GM23248 (cell line): ENCODE results near the gene CD74. TPM values are rescaled to one million over a fixed set of nuclear protein-coding genes. Genes with fewer than 3 reads are reported as not detected.

Source experiments
- DNase-seq: peaks from one replicate; pipeline ENCODE4 v3.0.0-alpha.2; 2015
- H2AFZ ChIP-seq: fragments of 200-600 bp; sonication (generic); 2 replicates; pipeline ENCODE4 v1.6.1; 2016; ENCODE audit warnings: antibody characterized with exemption
- H3F3A ChIP-seq: fragments of 200-600 bp; sonication (generic); 2 replicates; pipeline ENCODE4 v1.6.1; 2016; ENCODE audit warnings: mild to moderate bottlenecking, antibody characterized with exemption, mixed run types; ENCODE audit not compliant: insufficient read depth
- H3K27ac ChIP-seq: fragments of 200-600 bp; sonication (generic); 2 replicates; pipeline ENCODE4 v1.5.1; 2016; ENCODE audit warnings: mild to moderate bottlenecking
- H3K27me3 ChIP-seq: fragments of 200-600 bp; sonication (generic); replicated peaks from 2 replicates; pipeline ENCODE4 v1.6.1; 2016; ENCODE audit warnings: mild to moderate bottlenecking; ENCODE audit not compliant: insufficient read depth
- H3K36me3 ChIP-seq: fragments of 200-600 bp; sonication (generic); 2 replicates; pipeline ENCODE4 v1.6.1; 2016; ENCODE audit warnings: low read depth, mild to moderate bottlenecking
- H3K4me1 ChIP-seq: fragments of 200-600 bp; sonication (generic); 2 replicates; pipeline ENCODE4 v1.6.1; 2016; ENCODE audit warnings: mild to moderate bottlenecking; ENCODE audit not compliant: insufficient read depth
- H3K4me2 ChIP-seq: fragments of 200-600 bp; sonication (generic); one replicate; pipeline ENCODE4 v1.6.1; 2016; ENCODE audit warnings: mild to moderate bottlenecking; ENCODE audit not compliant: unreplicated experiment
- H3K4me3 ChIP-seq: fragments of 200-600 bp; sonication (generic); 2 replicates; pipeline ENCODE4 v1.5.1; 2016; ENCODE audit warnings: mild to moderate bottlenecking
- H3K79me2 ChIP-seq: fragments of 200-600 bp; sonication (generic); 2 replicates; pipeline ENCODE4 v1.6.1; 2016; ENCODE audit warnings: mild to moderate bottlenecking; ENCODE audit not compliant: insufficient read depth
- H3K9ac ChIP-seq: fragments of 200-600 bp; sonication (generic); 2 replicates; pipeline ENCODE4 v1.6.1; 2016; ENCODE audit warnings: mild to moderate bottlenecking
- H3K9me2 ChIP-seq: fragments of 200-600 bp; sonication (generic); 2 replicates; pipeline ENCODE4 v1.6.1; 2016; ENCODE audit warnings: mixed run types, mild to moderate bottlenecking, moderate library complexity; ENCODE audit not compliant: insufficient read depth
- H3K9me3 ChIP-seq: fragments of 200-600 bp; sonication (generic); one replicate; pipeline ENCODE4 v1.6.1; 2017; ENCODE audit warnings: low read depth
- H4K20me1 ChIP-seq: fragments of 200-600 bp; sonication (generic); 2 replicates; pipeline ENCODE4 v1.6.0; 2016; ENCODE audit not compliant: insufficient read depth
- EZH2 ChIP-seq: fragments of 200-600 bp; sonication (generic); IDR thresholded peaks from 2 replicates; pipeline ENCODE4 v1.6.1; 2018; ENCODE audit warnings: antibody characterized with exemption, mild to moderate bottlenecking; ENCODE audit not compliant: insufficient read depth, poor library complexity, severe bottlenecking
- EZH2phosphoT487 ChIP-seq: fragments of 200-600 bp; sonication (generic); IDR thresholded peaks from 2 replicates; pipeline ENCODE4 v1.6.1; 2018; ENCODE audit warnings: antibody characterized with exemption, moderate library complexity, mild to moderate bottlenecking, low read depth; ENCODE audit not compliant: insufficient read depth
- WGBS, 2 experiments: methylation state at CpG; one replicate each; pipeline ENCODE4 v1.1.6; 2015 to 2017; ENCODE audit warnings: low lambda C conversion rate in 2 of 2, low coverage in 1 of 2; ENCODE audit errors: missing lambda C conversion rate in 2 of 2; 5-methylcytosine and 5-hydroxymethylcytosine counted together
- in situ Hi-C: fragments of 300-500 bp; cut with MboI; formaldehyde crosslinking; loops from 2 replicates; pipeline ENCODE4 v1.15.0; 2020
- polyA plus RNA-seq: library from polyadenylated mRNA; unstranded; fragments of >200 nt; fragmentation: Nextera tagmentation; extraction: Ambion mirVana; gene quantifications from 2 replicates; pipeline ENCODE4 v1.2.1, GENCODE V29; 2016
- total RNA-seq: library from RNA; depleted of rRNA; stranded (reverse); fragments of >200 nt; shearing (Covaris generic); gene quantifications from 2 replicates; pipeline ENCODE4 v1.2.3, GENCODE V29; 2014

Gene CD74
- total and polyA plus RNA-seq, 2 experiments from 2014 or later: 2.7 TPM; not detected in 1

DNA sequence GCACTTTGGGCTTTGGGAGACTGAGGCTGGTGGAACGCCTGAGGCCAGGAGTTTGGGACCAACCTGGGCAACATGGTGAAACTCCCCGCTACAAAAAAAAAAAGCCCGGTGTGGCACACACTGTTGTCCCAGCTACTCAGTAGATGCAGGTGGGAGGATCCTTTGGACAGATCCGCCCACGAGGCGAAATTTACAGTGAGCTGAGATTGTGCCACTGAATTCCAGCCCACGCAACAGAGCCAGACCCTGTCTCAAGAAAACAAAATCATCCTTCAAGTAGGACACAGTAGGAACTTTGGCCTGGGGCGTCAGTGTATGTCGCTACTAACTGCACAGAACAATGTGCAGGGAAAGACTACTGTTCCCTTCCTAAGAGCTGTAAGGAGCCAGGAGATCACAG is 32.1 kb upstream of the CD74 start:
- peaks cover 50% of the 10 kb centered on the region for H3K36me3 ChIP-seq
- H3K27me3 ChIP-seq: no peaks in the 10 kb centered on the region
- DNase-seq: no peak
- peaks cover 81% of the 10 kb centered on the region for H3F3A ChIP-seq
- H3K27ac ChIP-seq: no peak overlapping the region
- peaks cover 9% of the 10 kb centered on the region for H3K4me1 ChIP-seq
- no peaks in the 10 kb centered on the region for H3K9me3 ChIP-seq
- no peak overlapping the region for H3K4me2 ChIP-seq
- 86 to 89% methylated on average over 9 of the region's 9 CpGs for WGBS, 2 experiments
- H2AFZ ChIP-seq: no peak overlapping the region
- H3K79me2 ChIP-seq: peaks cover 52% of the 10 kb centered on the region
- in situ Hi-C loops: loop anchor here (25.0 kb wide), 1 partner anchor 607 kb away; no protein-coding TSS in a partner anchor
- no peak for TF ChIP-seq EZH2
- TF ChIP-seq EZH2phosphoT487: no peak
- no peak overlapping the region for H3K4me3 ChIP-seq
- H3K9me2 ChIP-seq: no peaks in the 10 kb centered on the region
- peaks cover 10% of the 10 kb centered on the region for H4K20me1 ChIP-seq
- H3K9ac ChIP-seq: no peak overlapping the region

DNA sequence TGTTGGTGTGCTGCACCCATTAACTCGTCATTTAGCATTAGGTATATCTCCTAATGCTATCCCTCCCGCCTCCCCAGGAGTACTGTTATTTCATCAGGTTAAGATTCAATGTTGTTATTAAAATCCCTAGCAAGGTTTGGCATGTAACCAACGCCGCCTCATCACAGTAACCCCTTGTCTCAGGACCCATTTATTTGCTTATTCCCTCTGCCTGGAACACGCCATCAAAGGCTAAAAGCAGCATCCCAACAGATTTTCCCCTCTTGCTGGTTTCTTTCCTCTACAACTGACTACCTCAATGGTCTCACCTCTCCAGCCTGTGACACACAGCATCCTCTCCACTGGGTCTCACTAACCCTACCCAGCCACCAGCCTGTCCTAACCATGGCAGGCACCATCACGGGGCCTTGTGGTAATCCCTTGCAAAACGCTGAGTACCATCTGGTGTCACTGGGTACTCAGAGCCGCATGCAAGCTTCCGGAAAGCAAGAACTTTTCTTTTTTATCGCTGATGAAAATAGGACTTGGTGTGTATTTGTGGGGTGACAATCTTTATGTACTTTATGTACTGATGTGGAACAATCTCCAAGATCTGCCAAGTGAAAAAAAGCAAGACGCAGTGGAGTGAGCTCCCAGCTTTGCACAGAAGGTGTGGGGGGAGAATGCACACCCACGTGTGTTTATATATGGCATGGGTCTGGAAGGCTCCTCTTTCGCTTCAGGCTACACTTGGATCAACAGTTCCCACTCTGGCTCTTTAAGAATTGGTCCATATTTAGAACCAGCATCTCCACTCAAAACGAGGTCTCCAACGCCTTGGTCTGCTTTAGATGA is 30.7 kb upstream of the CD74 start:
- WGBS, 2 experiments: 72% methylated on average over 15 of the region's 15 CpGs
- in situ Hi-C loops: loop anchor here (25.0 kb wide), 1 partner anchor 606 kb away; no protein-coding TSS in a partner anchor

DNA sequence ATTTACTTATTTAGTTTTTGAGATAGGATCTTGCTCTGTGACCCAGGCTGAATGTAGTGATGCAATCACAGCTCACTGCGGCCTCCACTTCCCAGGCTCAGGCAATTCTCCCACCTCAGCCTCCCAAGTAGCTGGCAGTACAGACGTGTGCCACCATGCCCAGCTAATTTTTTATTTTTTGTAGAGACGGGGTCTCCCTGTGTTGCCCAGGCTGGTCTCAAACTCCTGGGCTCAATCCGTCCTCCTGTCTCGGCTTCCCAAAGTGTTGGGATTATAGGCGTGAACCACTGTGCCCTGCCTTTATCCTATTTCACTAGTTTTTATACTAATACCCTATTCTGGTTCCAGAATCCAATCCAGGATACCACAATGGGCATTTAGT is 30.0 kb upstream of the CD74 start:
- no peak overlapping the region; the same call in 1 of the 2 replicates for H3K27ac ChIP-seq
- no peak for TF ChIP-seq EZH2phosphoT487
- TF ChIP-seq EZH2: no peak
- in situ Hi-C loops: loop anchor here (25.0 kb wide), 1 partner anchor 605 kb away; no protein-coding TSS in a partner anchor
- no peaks in the 10 kb centered on the region for H3K9me3 ChIP-seq
- no peak overlapping the region for H2AFZ ChIP-seq
- H3K9ac ChIP-seq: no peak overlapping the region
- WGBS, 2 experiments: 83 to 86% methylated on average over 6 of the region's 6 CpGs
- H4K20me1 ChIP-seq: peaks cover 2% of the 10 kb centered on the region; the same call in 1 of the 2 replicates
- H3F3A ChIP-seq: peaks cover 68% of the 10 kb centered on the region
- peaks cover 34% of the 10 kb centered on the region for H3K79me2 ChIP-seq
- H3K9me2 ChIP-seq: no peaks in the 10 kb centered on the region
- no peak for DNase-seq
- H3K27me3 ChIP-seq: no peaks in the 10 kb centered on the region
- no peak overlapping the region for H3K4me2 ChIP-seq
- H3K36me3 ChIP-seq: peaks cover 49% of the 10 kb centered on the region
- H3K4me1 ChIP-seq: peaks cover 3% of the 10 kb centered on the region
- H3K4me3 ChIP-seq: no peak overlapping the region

More for the DNA sequence above, 30.7 kb upstream of the CD74 start:
- TF ChIP-seq EZH2: no peak
- no peak for TF ChIP-seq EZH2phosphoT487
- H2AFZ ChIP-seq: no peak overlapping the region
- peaks cover 9% of the 10 kb centered on the region for H3K4me1 ChIP-seq
- H3K79me2 ChIP-seq: peaks cover 42% of the 10 kb centered on the region
- H3F3A ChIP-seq: peaks cover 75% of the 10 kb centered on the region
- H3K4me3 ChIP-seq: no peak overlapping the region
- no peaks in the 10 kb centered on the region for H3K9me3 ChIP-seq
- H3K9ac ChIP-seq: no peak overlapping the region
- H3K4me2 ChIP-seq: no peak overlapping the region
- DNase-seq: no peak
- H3K27ac ChIP-seq: no peak overlapping the region
- no peaks in the 10 kb centered on the region for H3K27me3 ChIP-seq
- peaks cover 50% of the 10 kb centered on the region for H3K36me3 ChIP-seq
- H3K9me2 ChIP-seq: no peaks in the 10 kb centered on the region
- H4K20me1 ChIP-seq: peaks cover 10% of the 10 kb centered on the region

DNA sequence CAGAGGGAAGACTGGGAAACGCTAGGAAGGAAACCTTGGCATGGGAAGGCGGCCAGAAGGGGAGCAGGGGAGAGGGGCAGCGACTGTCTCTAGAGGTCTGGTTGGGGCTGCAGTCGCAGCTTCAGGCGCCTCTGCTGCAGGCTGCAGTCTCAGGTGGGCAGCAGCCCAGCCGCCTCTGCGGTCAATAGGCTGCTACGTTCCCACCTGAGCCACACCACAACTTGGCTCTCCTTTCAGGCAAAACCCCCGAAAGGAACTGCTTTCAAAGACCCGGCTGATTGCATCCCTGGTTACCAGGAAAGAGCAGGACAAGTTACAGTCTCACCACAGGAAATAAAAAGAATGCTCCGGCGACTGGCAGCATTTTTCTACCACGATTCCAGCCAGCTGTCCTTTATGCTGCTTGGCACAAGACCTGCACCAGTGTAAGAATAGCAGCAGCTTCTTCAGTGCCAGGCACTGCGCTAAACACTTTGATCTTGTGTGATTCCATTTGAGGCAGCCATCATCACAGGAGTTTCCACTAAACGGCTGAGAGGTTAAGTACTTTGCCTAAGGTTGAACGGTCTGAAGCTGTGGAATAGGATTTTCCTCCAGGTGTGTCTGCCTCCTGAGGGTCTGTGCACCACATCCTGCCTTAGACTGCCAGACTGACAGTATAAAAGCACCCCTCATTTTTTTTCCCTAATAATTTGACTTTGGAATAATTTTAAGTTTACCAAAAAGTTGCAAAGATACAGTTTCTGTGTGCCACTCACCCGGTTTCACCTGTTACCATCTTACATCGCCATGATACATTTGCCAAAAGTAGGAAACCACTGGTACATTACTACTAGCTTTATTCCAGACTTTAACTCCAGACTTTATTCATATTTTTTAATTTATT is 29.3 kb upstream of the CD74 start:
- peak; percentile 20 for DNase-seq
- Histone ChIP-seq H3K9me2 (no peaks in the 10 kb centered on the region), H3K9ac (no peak overlapping the region), H3K4me3 (no peak overlapping the region), H2AFZ (no peak overlapping the region), H3K79me2 (peaks cover 28% of the 10 kb centered on the region), H4K20me1 (no peaks in the 10 kb centered on the region; the same call in 1 of the 2 replicates), H3K27ac (no peak overlapping the region), H3F3A (peaks cover 61% of the 10 kb centered on the region), H3K4me1 (no peaks in the 10 kb centered on the region), H3K27me3 (no peaks in the 10 kb centered on the region), H3K4me2 (no peak overlapping the region), H3K36me3 (peaks cover 43% of the 10 kb centered on the region), H3K9me3 (no peaks in the 10 kb centered on the region)
- in situ Hi-C loops: loop anchor here (25.0 kb wide), 1 partner anchor 605 kb away; no protein-coding TSS in a partner anchor
- 57 to 59% methylated on average over 17 to 18 of the region's 18 CpGs for WGBS, 2 experiments
- TF ChIP-seq EZH2phosphoT487 (no peak), EZH2 (no peak)
